Hematopoietic multipotent progenitor cell treated with erythropoietin and hydrocortisone succinate and interleukin-3 and kit ligand, for 17 days (in vitro differentiated cells): ENCODE measurements around the gene CHI3L2.
A peak's percentile ranks its signal among the peaks of the same experiment; 100 is the strongest.
"Not testable (repeated sequence)": the region's sequence is repeated elsewhere in the genome, so short reads cannot be mapped to it uniquely, and the experiment has no call there.

ENCODE experiments used
- DNase-seq: peaks from one replicate; pipeline ENCODE4 v3.0.0-alpha.2; 2015; ENCODE audit warnings: low spot score

Gene CHI3L2

GRCh38 chr1:111202707-111203623 lies 24.5 kb upstream of the CHI3L2 start:
- DNase-seq = no peak

GRCh38 chr1:111203681-111204200 lies 23.8 kb upstream of the CHI3L2 start:
- DNase-seq = peak; percentile 45

- DNase-seq = peak; percentile 78
These were observed 23.1 kb upstream of the CHI3L2 start for GRCh38 chr1:111204201-111204982.

GRCh38 chr1:111204983-111205713 lies 22.4 kb upstream of the CHI3L2 start:
- no peak for DNase-seq

GRCh38 chr1:111205714-111206050 lies 21.8 kb upstream of the CHI3L2 start:
- no peak for DNase-seq

GRCh38 chr1:111208921-111209320 lies 18.6 kb upstream of the CHI3L2 start:
- no peak for DNase-seq

- no peak for DNase-seq
These were observed 17.9 kb upstream of the CHI3L2 start for GRCh38 chr1:111209622-111210021.

GRCh38 chr1:111211921-111212320 lies 15.6 kb upstream of the CHI3L2 start:
- DNase-seq = no peak

- no peak for DNase-seq
These were observed 14.7 kb upstream of the CHI3L2 start for GRCh38 chr1:111212634-111213335.

GRCh38 chr1:111213412-111213811 lies 14.1 kb upstream of the CHI3L2 start:
- peak; percentile 60 for DNase-seq

- no peak for DNase-seq
These were observed 13.3 kb upstream of the CHI3L2 start for GRCh38 chr1:111214074-111214801.

- no peak for DNase-seq
These were observed 12.6 kb upstream of the CHI3L2 start for GRCh38 chr1:111214884-111215283.

GRCh38 chr1:111215285-111215684 lies 12.2 kb upstream of the CHI3L2 start:
- not testable (repeated sequence) for DNase-seq

- DNase-seq = no peak
These were observed 10.8 kb upstream of the CHI3L2 start for GRCh38 chr1:111216751-111217150.

- DNase-seq = no peak
These were observed 10.2 kb upstream of the CHI3L2 start for GRCh38 chr1:111217183-111217910.

- no peak for DNase-seq
These were observed 8.6 kb upstream of the CHI3L2 start for GRCh38 chr1:111218701-111219556.

- DNase-seq = no peak
These were observed 7.8 kb upstream of the CHI3L2 start for GRCh38 chr1:111219557-111220286.

- no peak for DNase-seq
These were observed 7.1 kb upstream of the CHI3L2 start for GRCh38 chr1:111220302-111220890.
